ENCODE measurements around the gene IAH1.

GRCh38 chr2:9434489-9434888 lies 39.9 kb upstream of the IAH1 start:
- TF ChIP-seq, protein P1, sequence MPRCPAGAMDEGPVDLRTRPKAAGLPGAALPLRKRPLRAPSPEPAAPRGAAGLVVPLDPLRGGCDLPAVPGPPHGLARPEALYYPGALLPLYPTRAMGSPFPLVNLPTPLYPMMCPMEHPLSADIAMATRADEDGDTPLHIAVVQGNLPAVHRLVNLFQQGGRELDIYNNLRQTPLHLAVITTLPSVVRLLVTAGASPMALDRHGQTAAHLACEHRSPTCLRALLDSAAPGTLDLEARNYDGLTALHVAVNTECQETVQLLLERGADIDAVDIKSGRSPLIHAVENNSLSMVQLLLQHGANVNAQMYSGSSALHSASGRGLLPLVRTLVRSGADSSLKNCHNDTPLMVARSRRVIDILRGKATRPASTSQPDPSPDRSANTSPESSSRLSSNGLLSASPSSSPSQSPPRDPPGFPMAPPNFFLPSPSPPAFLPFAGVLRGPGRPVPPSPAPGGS (IDR thresholded peaks at IDR 0.05) = no peak
- TF ChIP-seq CTCF (IDR thresholded peaks at IDR 0.05) = no peak
- TF ChIP-seq REST (IDR thresholded peaks at IDR 0.05) = no peak
- no peak for TF ChIP-seq RCOR1 (IDR thresholded peaks at IDR 0.05; ENCODE audit: low read depth, low read length)
- TF ChIP-seq EP300 (IDR thresholded peaks at IDR 0.05) = no peak
- no peak for TF ChIP-seq KDM5A (IDR thresholded peaks at IDR 0.05)
- TF ChIP-seq ELK1 (IDR thresholded peaks at IDR 0.05; ENCODE audit: low read depth, low read length) = no peak
- TF ChIP-seq BHLHE40 (IDR thresholded peaks at IDR 0.05; ENCODE audit: low read depth, low read length) = no peak
- TF ChIP-seq JUNB (IDR thresholded peaks at IDR 0.05) = no peak
- TF ChIP-seq FOSL2 (IDR thresholded peaks at IDR 0.05) = no peak
- TF ChIP-seq FOSL2 (CRISPR knock-in tag; IDR thresholded peaks at IDR 0.05) = no peak
